ENCODE data around the gene KLRF2. TPM values are rescaled to one million over a fixed set of nuclear protein-coding genes. Genes with fewer than 3 reads are reported as not detected.

The KLRF2 gene
- polyA plus RNA-seq, 3 donors = not detected

DNA sequence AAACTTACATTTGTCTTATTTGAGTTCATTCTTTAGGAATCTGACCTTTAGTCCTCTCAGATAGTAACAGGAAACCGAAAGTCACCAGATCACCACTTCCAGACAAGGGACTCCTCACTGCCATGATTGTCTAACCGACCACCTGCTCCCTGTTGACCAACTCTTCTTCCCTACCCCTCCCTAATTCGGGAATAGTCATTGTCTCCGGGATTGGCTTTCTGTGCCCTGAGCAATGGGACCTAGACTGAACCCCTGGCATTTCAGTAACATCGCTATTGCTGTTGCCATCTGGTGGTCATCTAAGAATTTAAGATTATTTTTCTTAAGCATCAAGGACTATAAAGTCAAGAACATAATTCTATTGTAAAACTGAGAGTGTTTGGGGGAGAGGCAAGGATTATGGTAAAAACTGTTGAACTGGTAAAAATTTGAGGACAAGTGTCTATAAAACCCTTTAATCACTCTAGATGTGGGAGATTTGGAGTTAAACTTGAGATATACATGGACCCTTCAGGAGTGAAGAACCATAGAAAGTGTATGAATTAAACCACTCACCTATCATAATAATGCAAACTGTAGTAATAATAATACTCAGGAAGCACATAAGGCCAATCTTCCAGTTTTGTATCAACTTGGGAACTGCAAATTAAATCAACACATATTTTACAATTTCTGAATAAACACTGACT is 44.6 kb downstream of the KLRF2 start:
- intact Hi-C loops (cut with micrococcal nuclease) = loop anchor here (5.0 to 10.0 kb wide), 3 partner anchors 109 to 181 kb away; no protein-coding TSS in a partner anchor
- TF ChIP-seq, protein P1, sequence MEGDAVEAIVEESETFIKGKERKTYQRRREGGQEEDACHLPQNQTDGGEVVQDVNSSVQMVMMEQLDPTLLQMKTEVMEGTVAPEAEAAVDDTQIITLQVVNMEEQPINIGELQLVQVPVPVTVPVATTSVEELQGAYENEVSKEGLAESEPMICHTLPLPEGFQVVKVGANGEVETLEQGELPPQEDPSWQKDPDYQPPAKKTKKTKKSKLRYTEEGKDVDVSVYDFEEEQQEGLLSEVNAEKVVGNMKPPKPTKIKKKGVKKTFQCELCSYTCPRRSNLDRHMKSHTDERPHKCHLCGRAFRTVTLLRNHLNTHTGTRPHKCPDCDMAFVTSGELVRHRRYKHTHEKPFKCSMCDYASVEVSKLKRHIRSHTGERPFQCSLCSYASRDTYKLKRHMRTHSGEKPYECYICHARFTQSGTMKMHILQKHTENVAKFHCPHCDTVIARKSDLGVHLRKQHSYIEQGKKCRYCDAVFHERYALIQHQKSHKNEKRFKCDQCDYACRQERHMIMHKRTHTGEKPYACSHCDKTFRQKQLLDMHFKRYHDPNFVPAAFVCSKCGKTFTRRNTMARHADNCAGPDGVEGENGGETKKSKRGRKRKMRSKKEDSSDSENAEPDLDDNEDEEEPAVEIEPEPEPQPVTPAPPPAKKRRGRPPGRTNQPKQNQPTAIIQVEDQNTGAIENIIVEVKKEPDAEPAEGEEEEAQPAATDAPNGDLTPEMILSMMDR (IDR thresholded peaks at IDR 0.05) = peak; percentile 56
- Mint-ChIP-seq H3K36me3 (no peaks in the 10 kb centered on the region), H3K9me3 (peaks cover 0 to 3% (median 0%) of the 10 kb centered on the region in 7 donors), H3K27me3 (ENCODE audit: low read depth in 3 of 3) (peaks cover 0 to 1% (median 0%) of the 10 kb centered on the region in 3 donors), H3K4me3 (peak overlapping the region; percentile 80 to 94), H3K27ac (peak overlapping the region in 5 of 7 donors; percentile 13 to 87 (median 44)), H3K4me1 (peaks cover 18% of the 10 kb centered on the region)
- peak overlapping the region; percentile 45 for H3K9ac ChIP-seq (ENCODE audit: insufficient read depth, low read length, poor library complexity, severe bottlenecking)
- peak in 2 of 3 donors; percentile 41 to 46 for DNase-seq
- no peaks in the 10 kb centered on the region for H3K79me2 ChIP-seq (ENCODE audit: insufficient read depth, low read length)
- WGBS (ENCODE audit: insufficient coverage) = 23% methylated on average over 2 of the region's 5 CpGs
- peak overlapping the region; percentile 25 to 67 (median 61) for H3K4me3 ChIP-seq (replicated peaks in 1 of 3; ENCODE audit: low read depth in 2 of 3, low read length in 3 of 3)
- H3K4me1 ChIP-seq (ENCODE audit: control insufficient read depth in 1 of 2, insufficient read depth in 2 of 2, low read length in 2 of 2) = peaks cover 0 to 8% of the 10 kb centered on the region in 2 donors
- no peaks in the 10 kb centered on the region for H3K36me3 ChIP-seq (replicated peaks in 1 of 2; ENCODE audit: control insufficient read depth in 1 of 2, insufficient read depth in 2 of 2, low read length in 2 of 2)
- H3K27ac ChIP-seq (ENCODE audit: low read depth in 1 of 2, low read length in 2 of 2) = peak overlapping the region in 1 of 2 donors; percentile 58
- H2AFZ ChIP-seq (ENCODE audit: insufficient read depth, low read depth, low read length, poor library complexity, severe bottlenecking) = peak overlapping the region; percentile 78
- H4K20me1 ChIP-seq (ENCODE audit: insufficient read depth, low read length) = no peaks in the 10 kb centered on the region
- no peaks in the 10 kb centered on the region for H3K27me3 ChIP-seq (ENCODE audit: control insufficient read depth in 2 of 2, insufficient read depth in 2 of 2, low read length in 2 of 2)
- no peaks in the 10 kb centered on the region for H3K9me3 ChIP-seq (replicated peaks in 1 of 2; ENCODE audit: control insufficient read depth in 1 of 2, insufficient read depth in 1 of 2, low read length in 2 of 2)
- H3K4me2 ChIP-seq (replicated peaks; ENCODE audit: extremely low read depth, low read length, poor library complexity, severe bottlenecking) = peak overlapping the region; percentile 61

DNA sequence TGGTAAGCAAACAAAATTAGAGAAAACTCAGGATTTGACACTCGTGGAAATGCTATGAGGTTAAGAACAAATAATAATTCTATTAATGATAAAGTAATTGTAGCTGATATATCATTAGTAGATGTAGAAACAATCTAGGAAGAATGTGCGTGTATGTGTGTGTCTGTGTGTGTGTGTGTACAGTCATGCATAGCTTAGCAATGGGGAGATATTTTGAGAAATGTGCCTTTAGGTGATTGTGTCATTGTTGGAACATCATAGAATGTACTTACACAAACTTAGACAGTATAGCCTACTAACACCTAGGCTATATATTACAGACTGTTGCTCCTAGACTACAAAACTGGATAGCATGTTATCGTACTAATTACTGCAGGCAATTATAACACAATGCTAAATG is 45.6 kb downstream of the KLRF2 start:
- Histone ChIP-seq H3K4me2 (replicated peaks; ENCODE audit: extremely low read depth, low read length, poor library complexity, severe bottlenecking) (no peak overlapping the region), H3K4me1 (ENCODE audit: control insufficient read depth in 1 of 2, insufficient read depth in 2 of 2, low read length in 2 of 2) (peaks cover 0 to 8% of the 10 kb centered on the region in 2 donors), H4K20me1 (ENCODE audit: insufficient read depth, low read length) (no peaks in the 10 kb centered on the region), H3K9ac (ENCODE audit: insufficient read depth, low read length, poor library complexity, severe bottlenecking) (no peak overlapping the region), H3K4me3 (replicated peaks in 1 of 3; ENCODE audit: low read depth in 2 of 3, low read length in 3 of 3) (no peak overlapping the region), H3K36me3 (replicated peaks in 1 of 2; ENCODE audit: control insufficient read depth in 1 of 2, insufficient read depth in 2 of 2, low read length in 2 of 2) (no peaks in the 10 kb centered on the region), H3K79me2 (ENCODE audit: insufficient read depth, low read length) (no peaks in the 10 kb centered on the region), H2AFZ (ENCODE audit: insufficient read depth, low read depth, low read length, poor library complexity, severe bottlenecking) (no peak overlapping the region), H3K9me3 (replicated peaks in 1 of 2; ENCODE audit: control insufficient read depth in 1 of 2, insufficient read depth in 1 of 2, low read length in 2 of 2) (no peaks in the 10 kb centered on the region), H3K27ac (ENCODE audit: low read depth in 1 of 2, low read length in 2 of 2) (no peak overlapping the region), H3K27me3 (ENCODE audit: control insufficient read depth in 2 of 2, insufficient read depth in 2 of 2, low read length in 2 of 2) (no peaks in the 10 kb centered on the region)
- WGBS (ENCODE audit: insufficient coverage) = no CpG with 5 or more reads among the region's 3 CpGs
- no peak for DNase-seq
- TF ChIP-seq, protein P1 (IDR thresholded peaks at IDR 0.05) = no peak
- H3K27ac Mint-ChIP-seq = no peak overlapping the region
- no peak overlapping the region for H3K4me3 Mint-ChIP-seq
- peaks cover 0 to 3% (median 0%) of the 10 kb centered on the region in 7 donors for H3K9me3 Mint-ChIP-seq
- H3K36me3 Mint-ChIP-seq = no peaks in the 10 kb centered on the region
- peaks cover 0 to 1% (median 0%) of the 10 kb centered on the region in 3 donors for H3K27me3 Mint-ChIP-seq (ENCODE audit: low read depth in 3 of 3)
- peaks cover 18% of the 10 kb centered on the region for H3K4me1 Mint-ChIP-seq
- intact Hi-C loops (cut with micrococcal nuclease) = loop anchor here (5.0 to 10.0 kb wide), 3 partner anchors 110 to 182 kb away; no protein-coding TSS in a partner anchor

Measured in CD14-positive monocyte (primary cell).